HepG2 (cell line): ENCODE data around the gene TMTC3. TPM values are rescaled to one million over a fixed set of nuclear protein-coding genes. Genes with fewer than 3 reads are reported as not detected.

Experiments
- ATAC-seq: fragments of 200-7000 bp; cut with Tn5 transposase; 3 replicates; pipeline ENCODE4 v1.9.1; 2020; ENCODE audit warnings: mild to moderate bottlenecking, moderate library complexity
- BruUV-seq: library from RNA; stranded (reverse); fragments of 400-500 nt; replicated peaks from 2 replicates; lab custom pipeline; 2021; lab: Mats Ljungman, UMichigan
- CTCF ChIA-PET: fragments of 300-600 bp; formaldehyde crosslinking; extraction: SDS; loops from one replicate; lab custom pipeline; 2021; ENCODE audit warnings: low total read pairs, inconsistent platforms, low intra/inter-chr PET ratio; lab: Yijun Ruan, JAX
- POLR2A ChIA-PET: fragments of 350-600 bp; sonication (Branson Sonifier 250); formaldehyde crosslinking; loops from one replicate; lab custom pipeline; 2020; ENCODE audit warnings: antibody characterized with exemption, inconsistent platforms; lab: Yijun Ruan, JAX
- DNase-seq: peaks from one replicate; pipeline ENCODE4 v3.0.0-alpha.2; 2015; ENCODE audit warnings: low spot score
- FAIRE-seq: peaks from 3 replicates; lab custom pipeline; 2011; peaks lifted over from hg19 to GRCh38; lab: Jason Lieb, UNC
- H2AFZ ChIP-seq: one replicate; pipeline ENCODE4 v1.6.1; 2011; ENCODE audit warnings: low read length, inconsistent platforms
- H3K27ac ChIP-seq: fragments of 300-600 bp; 3 replicates; pipeline ENCODE4 v1.8.0; 2011; ENCODE audit warnings: mixed run types, mild to moderate bottlenecking, mixed read lengths, low read length, inconsistent platforms; ENCODE audit not compliant: insufficient read depth; ENCODE audit errors: extremely low read length
- H3K27me3 ChIP-seq, 2 experiments: fragments of 200-600 bp in 1 of 2; 2 replicates in 1 of 2; 3 replicates in 1 of 2; pipeline versions ENCODE4 v1.6.0 to v1.8.0; 2011; ENCODE audit warnings: low read length in 2 of 2, mild to moderate bottlenecking in 2 of 2, moderate library complexity in 2 of 2, inconsistent platforms in 1 of 2; ENCODE audit not compliant: insufficient read depth in 2 of 2, control insufficient read depth in 1 of 2
- H3K36me3 ChIP-seq, 2 experiments: fragments of 200-600 bp in 1 of 2; replicated peaks in 1 of 2; 2 replicates in 1 of 2; 3 replicates in 1 of 2; pipeline versions ENCODE4 v1.5.1 to v1.8.0; 2011; ENCODE audit warnings: low read length in 2 of 2, inconsistent platforms in 1 of 2; ENCODE audit not compliant: insufficient read depth in 2 of 2, control insufficient read depth in 1 of 2
- H3K4me1 ChIP-seq: 2 replicates; pipeline ENCODE4 v1.5.1; 2012; ENCODE audit warnings: low read length, inconsistent platforms; ENCODE audit not compliant: insufficient read depth
- H3K4me2 ChIP-seq: 2 replicates; pipeline ENCODE4 v1.6.0; 2011; ENCODE audit warnings: low read depth, low read length, inconsistent platforms
- H3K4me3 ChIP-seq, 3 experiments: fragments of 200-600 bp in 1 of 3; sonication (generic), shearing (Covaris generic) in 1 of 3; replicated peaks in 1 of 3; 2 replicates each; pipeline ENCODE4 v1.5.1; 2011 to 2016; ENCODE audit warnings: low read length in 3 of 3, inconsistent platforms in 2 of 3, low read depth in 2 of 3, mild to moderate bottlenecking in 2 of 3, control low read depth in 1 of 3, mixed read lengths in 1 of 3; ENCODE audit not compliant: insufficient read depth in 1 of 3
- H3K79me2 ChIP-seq: one replicate; pipeline ENCODE4 v1.6.1; 2011; ENCODE audit warnings: low read length, inconsistent platforms; ENCODE audit not compliant: insufficient read depth
- H3K9ac ChIP-seq: 2 replicates; pipeline ENCODE4 v1.6.0; 2011; ENCODE audit warnings: mild to moderate bottlenecking, low read depth, low read length, inconsistent platforms; ENCODE audit not compliant: insufficient read depth
- H3K9me3 ChIP-seq: 2 replicates; pipeline ENCODE4 v1.5.1; 2012; ENCODE audit warnings: mild to moderate bottlenecking, low read length
- H4K20me1 ChIP-seq: 2 replicates; pipeline ENCODE4 v1.6.0; 2011; ENCODE audit warnings: inconsistent platforms, mild to moderate bottlenecking, low read length, moderate library complexity; ENCODE audit not compliant: insufficient read depth
- CENPT ChIP-seq: sonication (generic); formaldehyde crosslinking; IDR thresholded peaks from 2 replicates; pipeline ENCODE4 v1.8.0; 2022; ENCODE audit warnings: low read depth, mild to moderate bottlenecking, moderate library complexity, missing genetic modification reagents
- DNMT3B ChIP-seq: conservative IDR thresholded peaks from 2 replicates; pipeline ENCODE4 v1.6.1; 2016; ENCODE audit warnings: missing biosample characterization, control low read depth
- ESRRA ChIP-seq: sonication (generic); formaldehyde crosslinking; IDR thresholded peaks from 2 replicates; pipeline ENCODE4 v1.5.1; 2020; ENCODE audit warnings: mild to moderate bottlenecking, low read depth, missing genetic modification reagents
- KLF12 ChIP-seq: sonication (generic); formaldehyde crosslinking; IDR thresholded peaks from 2 replicates; pipeline ENCODE4 v1.4.0; 2020; ENCODE audit warnings: missing genetic modification reagents, borderline replicate concordance
- MAFG ChIP-seq: sonication (generic); formaldehyde crosslinking; IDR thresholded peaks from 2 replicates; pipeline ENCODE4 v1.5.1; 2020; ENCODE audit warnings: mild to moderate bottlenecking, missing genetic modification reagents
- MBNL3 ChIP-seq: fragments of 250-450 bp; sonication (Bioruptor Pico); conservative IDR thresholded peaks from 2 replicates; pipeline ENCODE4 v1.8.0; 2022; ENCODE audit warnings: mild to moderate bottlenecking, inconsistent platforms
- NBN ChIP-seq: fragments of 450-650 bp; conservative IDR thresholded peaks from 2 replicates; pipeline ENCODE4 v1.6.1; 2017
- NFYB ChIP-seq: sonication (generic); formaldehyde crosslinking; IDR thresholded peaks from 2 replicates; pipeline ENCODE4 v1.4.0; 2020; ENCODE audit warnings: missing genetic modification reagents
- PAF1 ChIP-seq: IDR thresholded peaks from 2 replicates; pipeline ENCODE4 v1.6.1; 2016; ENCODE audit warnings: missing genetic modification reagents, missing compliant biosample characterization
- SMAD1 ChIP-seq: sonication (generic); formaldehyde crosslinking; IDR thresholded peaks from 2 replicates; pipeline ENCODE4 v1.4.0; 2020; ENCODE audit warnings: missing genetic modification reagents, low read depth, mild to moderate bottlenecking, borderline replicate concordance
- SNRNP70 ChIP-seq: fragments of 200-400 bp; formaldehyde crosslinking; IDR thresholded peaks from 2 replicates; pipeline ENCODE4 v1.6.1; 2017; ENCODE audit warnings: mild to moderate bottlenecking, low read depth, low read length, moderate library complexity
- TOE1 ChIP-seq: sonication (generic); formaldehyde crosslinking; IDR thresholded peaks from 2 replicates; pipeline ENCODE4 v1.4.0; 2020; ENCODE audit warnings: mild to moderate bottlenecking, missing genetic modification reagents
- ZFP37 ChIP-seq: sonication (generic); formaldehyde crosslinking; IDR thresholded peaks from 2 replicates; pipeline ENCODE4 v1.4.0; 2020; ENCODE audit warnings: missing genetic modification reagents, borderline replicate concordance
- ZNF3 ChIP-seq: IDR thresholded peaks from 2 replicates; pipeline ENCODE4 v1.7.0; 2017; ENCODE audit warnings: inconsistent platforms
- ZNF589 ChIP-seq: sonication (generic); formaldehyde crosslinking; conservative IDR thresholded peaks from 2 replicates; pipeline ENCODE4 v1.8.0; 2022; ENCODE audit warnings: mild to moderate bottlenecking, moderate library complexity, missing genetic modification reagents
- ZNF879 ChIP-seq: sonication (generic); formaldehyde crosslinking; IDR thresholded peaks from 2 replicates; pipeline ENCODE4 v1.8.1; 2023; ENCODE audit warnings: missing genetic modification reagents
- ZZZ3 ChIP-seq: sonication (generic); formaldehyde crosslinking; IDR thresholded peaks from 2 replicates; pipeline ENCODE4 v1.4.0; 2020; ENCODE audit warnings: missing genetic modification reagents, mild to moderate bottlenecking, borderline replicate concordance
- WGBS: methylation state at CpG from one replicate; pipeline ENCODE4 v1.1.6; 2017; ENCODE audit warnings: low lambda C conversion rate; 5-methylcytosine and 5-hydroxymethylcytosine counted together
- in situ Hi-C: cut with HindIII; loops from 2 replicates; pipeline ENCODE4 v1.10.0; 2017; ENCODE audit warnings: low pct_unique_long_range_greater_than_20kb; ENCODE audit not compliant: extremely low pct_ligation_motif_present
- intact Hi-C: fragments of 100-400 bp; cut with micrococcal nuclease; formaldehyde crosslinking; loops from one replicate; pipeline ENCODE4 v1.10.0; 2022; ENCODE audit not compliant: unreplicated experiment
- polyA plus RNA-seq, 8 experiments: library from polyadenylated mRNA; depleted of rRNA in 3 of 8; stranded (reverse) in 7 of 8; unstranded in 1 of 8; fragments of >200 nt; fragmentation: Illumina TruSeq in 4 of 8; extraction: Trizol in 4 of 8; gene quantifications; 2 replicates each; pipeline versions ENCODE4 v1.2.1 to v1.2.3, GENCODE V29; 2011 to 2016; ENCODE audit warnings: low read depth in 4 of 8, missing spikeins in 1 of 8, mixed read lengths in 1 of 8; ENCODE audit not compliant: insufficient read depth in 1 of 8
- total RNA-seq, 5 experiments: library from RNA; depleted of rRNA; stranded (reverse); fragments of >200 nt; fragmentation: Illumina TruSeq; extraction: Trizol; gene quantifications; 2 replicates each; pipeline ENCODE4 v1.2.3, GENCODE V29; 2016; ENCODE audit warnings: low read depth in 1 of 5
- TF ChIP-seq, protein P1 (sequence below): sonication (generic); formaldehyde crosslinking; IDR thresholded peaks from 2 replicates; pipeline ENCODE4 v1.4.0; 2020; ENCODE audit warnings: mild to moderate bottlenecking, missing genetic modification reagents
- TF ChIP-seq, protein P2 (sequence below): sonication (generic); formaldehyde crosslinking; IDR thresholded peaks from one replicate; pipeline ENCODE4 v1.5.1; 2020; ENCODE audit warnings: mild to moderate bottlenecking, missing genetic modification reagents; ENCODE audit errors: not compliant biosample characterization

The TMTC3 gene
- total and polyA plus RNA-seq, 2 of the 13 experiments (the other 11 are each of a cell fraction or from before 2014, with no cell fraction given), result 6.3 to 22.5 TPM

DNA sequence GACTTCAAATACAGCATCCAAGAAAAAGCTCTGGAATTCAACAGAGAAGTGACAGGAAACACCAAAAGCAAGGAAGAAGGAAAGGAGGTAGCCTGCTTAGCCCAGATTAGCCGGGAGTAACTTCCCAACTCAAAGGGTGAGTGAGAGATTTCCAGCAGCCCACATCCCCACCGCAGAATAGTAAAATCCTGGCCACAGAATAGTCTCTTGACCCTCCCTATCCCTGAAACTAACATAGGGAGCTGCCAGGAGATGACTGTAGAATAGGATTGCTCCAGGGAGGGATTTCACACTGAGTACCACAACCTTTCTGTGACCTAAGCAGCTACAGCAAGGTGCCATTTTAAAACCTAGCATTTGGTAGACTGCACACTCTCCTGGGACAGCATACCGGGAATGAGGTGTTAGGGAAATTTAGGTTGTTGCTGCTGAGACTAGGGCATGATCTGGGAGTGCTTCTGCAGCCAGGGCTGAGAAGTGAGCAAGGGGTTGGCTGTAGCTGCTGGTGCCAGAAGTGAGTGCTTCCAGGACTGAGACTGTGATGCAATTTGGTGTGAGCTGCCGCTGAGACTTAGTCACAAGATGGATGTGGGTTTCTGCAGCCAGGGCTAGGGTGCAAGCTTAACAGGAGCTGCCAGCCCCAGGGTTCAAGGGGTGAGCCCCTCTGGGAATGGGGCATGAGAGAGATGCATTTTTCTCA lies 66.0 kb downstream of the TMTC3 start:
- H3K27me3 ChIP-seq, result no peaks in the 10 kb centered on the region
- no peaks in the 10 kb centered on the region for H4K20me1 ChIP-seq
- FAIRE-seq (no peak), DNase-seq (no peak), ATAC-seq (no peak)
- ChIA-PET POLR2A (no interaction called here), CTCF (no interaction called here)
- no peak overlapping the region for H3K4me2 ChIP-seq
- no peak overlapping the region for H3K9ac ChIP-seq
- H3K27ac ChIP-seq, result no peak overlapping the region
- intact Hi-C loops (no loop called here), in situ Hi-C loops (no loop called here)
- TF ChIP-seq NFYB (no peak), MBNL3 (CRISPR knock-in tag) (no peak), ESRRA (CRISPR knock-in tag) (no peak), PAF1 (CRISPR knock-in tag) (no peak), ZZZ3 (CRISPR knock-in tag) (no peak), ZNF589 (CRISPR knock-in tag) (no peak), ZFP37 (CRISPR knock-in tag) (no peak), DNMT3B (CRISPR knock-in tag) (no peak), NBN (no peak), ZNF3 (CRISPR knock-in tag) (no peak), CENPT (CRISPR knock-in tag) (no peak), ZNF879 (CRISPR knock-in tag) (no peak), SNRNP70 (no peak), KLF12 (CRISPR knock-in tag) (no peak), SMAD1 (CRISPR knock-in tag) (no peak), MAFG (CRISPR knock-in tag) (no peak), TOE1 (no peak)
- TF ChIP-seq, protein P1, sequence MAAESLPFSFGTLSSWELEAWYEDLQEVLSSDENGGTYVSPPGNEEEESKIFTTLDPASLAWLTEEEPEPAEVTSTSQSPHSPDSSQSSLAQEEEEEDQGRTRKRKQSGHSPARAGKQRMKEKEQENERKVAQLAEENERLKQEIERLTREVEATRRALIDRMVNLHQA (CRISPR knock-in tag), result no peak
- TF ChIP-seq, protein P2, sequence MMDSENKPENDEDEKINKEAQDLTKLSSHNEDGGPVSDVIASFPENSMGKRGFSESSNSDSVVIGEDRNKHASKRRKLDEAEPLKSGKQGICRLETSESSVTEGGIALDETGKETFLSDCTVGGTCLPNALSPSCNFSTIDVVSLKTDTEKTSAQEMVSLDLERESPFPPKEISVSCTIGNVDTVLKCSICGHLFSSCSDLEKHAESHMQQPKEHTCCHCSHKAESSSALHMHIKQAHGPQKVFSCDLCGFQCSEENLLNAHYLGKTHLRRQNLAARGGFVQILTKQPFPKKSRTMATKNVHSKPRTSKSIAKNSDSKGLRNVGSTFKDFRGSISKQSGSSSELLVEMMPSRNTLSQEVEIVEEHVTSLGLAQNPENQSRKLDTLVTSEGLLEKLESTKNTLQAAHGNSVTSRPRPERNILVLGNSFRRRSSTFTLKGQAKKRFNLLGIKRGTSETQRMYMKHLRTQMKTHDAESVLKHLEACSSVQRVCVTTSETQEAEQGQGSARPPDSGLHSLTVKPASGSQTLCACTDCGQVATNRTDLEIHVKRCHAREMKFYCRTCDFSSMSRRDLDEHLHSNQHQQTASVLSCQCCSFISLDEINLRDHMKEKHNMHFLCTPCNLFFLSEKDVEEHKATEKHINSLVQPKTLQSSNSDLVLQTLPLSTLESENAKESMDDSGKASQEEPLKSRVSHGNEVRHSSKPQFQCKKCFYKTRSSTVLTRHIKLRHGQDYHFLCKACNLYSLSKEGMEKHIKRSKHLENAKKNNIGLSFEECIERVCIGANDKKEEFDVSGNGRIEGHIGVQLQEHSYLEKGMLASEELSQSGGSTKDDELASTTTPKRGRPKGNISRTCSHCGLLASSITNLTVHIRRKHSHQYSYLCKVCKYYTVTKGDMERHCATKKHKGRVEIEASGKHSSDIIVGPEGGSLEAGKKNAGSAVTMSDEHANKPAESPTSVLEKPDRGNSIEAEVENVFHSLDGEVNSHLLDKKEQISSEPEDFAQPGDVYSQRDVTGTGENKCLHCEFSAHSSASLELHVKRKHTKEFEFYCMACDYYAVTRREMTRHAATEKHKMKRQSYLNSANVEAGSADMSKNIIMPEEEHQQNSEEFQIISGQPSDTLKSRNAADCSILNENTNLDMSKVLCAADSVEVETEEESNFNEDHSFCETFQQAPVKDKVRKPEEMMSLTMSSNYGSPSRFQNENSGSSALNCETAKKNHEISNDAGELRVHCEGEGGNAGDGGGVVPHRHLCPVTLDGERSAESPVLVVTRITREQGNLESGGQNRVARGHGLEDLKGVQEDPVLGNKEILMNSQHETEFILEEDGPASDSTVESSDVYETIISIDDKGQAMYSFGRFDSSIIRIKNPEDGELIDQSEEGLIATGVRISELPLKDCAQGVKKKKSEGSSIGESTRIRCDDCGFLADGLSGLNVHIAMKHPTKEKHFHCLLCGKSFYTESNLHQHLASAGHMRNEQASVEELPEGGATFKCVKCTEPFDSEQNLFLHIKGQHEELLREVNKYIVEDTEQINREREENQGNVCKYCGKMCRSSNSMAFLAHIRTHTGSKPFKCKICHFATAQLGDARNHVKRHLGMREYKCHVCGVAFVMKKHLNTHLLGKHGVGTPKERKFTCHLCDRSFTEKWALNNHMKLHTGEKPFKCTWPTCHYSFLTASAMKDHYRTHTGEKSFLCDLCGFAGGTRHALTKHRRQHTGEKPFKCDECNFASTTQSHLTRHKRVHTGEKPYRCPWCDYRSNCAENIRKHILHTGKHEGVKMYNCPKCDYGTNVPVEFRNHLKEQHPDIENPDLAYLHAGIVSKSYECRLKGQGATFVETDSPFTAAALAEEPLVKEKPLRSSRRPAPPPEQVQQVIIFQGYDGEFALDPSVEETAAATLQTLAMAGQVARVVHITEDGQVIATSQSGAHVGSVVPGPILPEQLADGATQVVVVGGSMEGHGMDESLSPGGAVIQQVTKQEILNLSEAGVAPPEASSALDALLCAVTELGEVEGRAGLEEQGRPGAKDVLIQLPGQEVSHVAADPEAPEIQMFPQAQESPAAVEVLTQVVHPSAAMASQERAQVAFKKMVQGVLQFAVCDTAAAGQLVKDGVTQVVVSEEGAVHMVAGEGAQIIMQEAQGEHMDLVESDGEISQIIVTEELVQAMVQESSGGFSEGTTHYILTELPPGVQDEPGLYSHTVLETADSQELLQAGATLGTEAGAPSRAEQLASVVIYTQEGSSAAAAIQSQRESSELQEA (CRISPR knock-in tag), result no peak
- H3K4me3 ChIP-seq, result no peak overlapping the region
- no peaks in the 10 kb centered on the region for H3K36me3 ChIP-seq
- H3K79me2 ChIP-seq, result no peaks in the 10 kb centered on the region
- H3K9me3 ChIP-seq, result peaks cover 13% of the 10 kb centered on the region
- WGBS, result 55% methylated on average over 3 of the region's 4 CpGs
- no TSS peak for BruUV-seq
- H2AFZ ChIP-seq, result no peak overlapping the region
- peaks cover 16% of the 10 kb centered on the region for H3K4me1 ChIP-seq
